ENCODE results near the gene HOXD13. TPM values are rescaled to one million over a fixed set of nuclear protein-coding genes. Genes with fewer than 3 reads are reported as not detected.

The HOXD13 gene
- polyA plus RNA-seq, 1 donor from 2014 or later: not detected

- Histone ChIP-seq H3K4me2 (ENCODE audit: low read length) (no peak overlapping the region), H3K9ac (ENCODE audit: low read length) (no peak overlapping the region), H3K36me3 (ENCODE audit: insufficient read depth, low read length) (no peaks in the 10 kb centered on the region), H3K79me2 (replicated peaks; ENCODE audit: insufficient read depth, low read length) (no peaks in the 10 kb centered on the region), H3K4me3 (ENCODE audit: low read length) (no peak overlapping the region), H3K27ac (ENCODE audit: low read length) (no peak overlapping the region), H3F3A (ENCODE audit: insufficient read depth, low read length, poor library complexity, severe bottlenecking) (no peaks in the 10 kb centered on the region), H2AFZ (ENCODE audit: low read depth, low read length) (no peak overlapping the region), H4K20me1 (ENCODE audit: insufficient read depth) (no peaks in the 10 kb centered on the region), H3K9me3 (ENCODE audit: low read length) (peaks cover 22% of the 10 kb centered on the region), H3K27me3 (ENCODE audit: insufficient read depth, low read depth, low read length) (peaks cover 99% of the 10 kb centered on the region), H3K9me2 (ENCODE audit: insufficient read depth, low read length) (no peaks in the 10 kb centered on the region)
- no peak for TF ChIP-seq MXI1 (conservative IDR thresholded peaks at IDR 0.05; ENCODE audit: poor library complexity, severe bottlenecking)
- TF ChIP-seq EZH2 (IDR thresholded peaks at IDR 0.05; ENCODE audit: borderline replicate concordance, insufficient read depth, low read length, poor library complexity, severe bottlenecking): no peak
- no peak for TF ChIP-seq REST (IDR thresholded peaks at IDR 0.05; ENCODE audit: borderline replicate concordance)
- TF ChIP-seq, protein P1, sequence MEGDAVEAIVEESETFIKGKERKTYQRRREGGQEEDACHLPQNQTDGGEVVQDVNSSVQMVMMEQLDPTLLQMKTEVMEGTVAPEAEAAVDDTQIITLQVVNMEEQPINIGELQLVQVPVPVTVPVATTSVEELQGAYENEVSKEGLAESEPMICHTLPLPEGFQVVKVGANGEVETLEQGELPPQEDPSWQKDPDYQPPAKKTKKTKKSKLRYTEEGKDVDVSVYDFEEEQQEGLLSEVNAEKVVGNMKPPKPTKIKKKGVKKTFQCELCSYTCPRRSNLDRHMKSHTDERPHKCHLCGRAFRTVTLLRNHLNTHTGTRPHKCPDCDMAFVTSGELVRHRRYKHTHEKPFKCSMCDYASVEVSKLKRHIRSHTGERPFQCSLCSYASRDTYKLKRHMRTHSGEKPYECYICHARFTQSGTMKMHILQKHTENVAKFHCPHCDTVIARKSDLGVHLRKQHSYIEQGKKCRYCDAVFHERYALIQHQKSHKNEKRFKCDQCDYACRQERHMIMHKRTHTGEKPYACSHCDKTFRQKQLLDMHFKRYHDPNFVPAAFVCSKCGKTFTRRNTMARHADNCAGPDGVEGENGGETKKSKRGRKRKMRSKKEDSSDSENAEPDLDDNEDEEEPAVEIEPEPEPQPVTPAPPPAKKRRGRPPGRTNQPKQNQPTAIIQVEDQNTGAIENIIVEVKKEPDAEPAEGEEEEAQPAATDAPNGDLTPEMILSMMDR (IDR thresholded peaks at IDR 0.05; ENCODE audit: poor library complexity, severe bottlenecking): no peak
- TF ChIP-seq RAD21 (conservative IDR thresholded peaks at IDR 0.05): no peak
Observed at GRCh38 chr2:176118601-176119339, 26.2 kb downstream of the HOXD13 start.

- H3K36me3 ChIP-seq (ENCODE audit: insufficient read depth, low read length): no peaks in the 10 kb centered on the region
- peaks cover 22% of the 10 kb centered on the region for H3K9me3 ChIP-seq (ENCODE audit: low read length)
- H3K4me3 ChIP-seq (ENCODE audit: low read length): no peak overlapping the region
- no peaks in the 10 kb centered on the region for H3K9me2 ChIP-seq (ENCODE audit: insufficient read depth, low read length)
- no peak overlapping the region for H3K27ac ChIP-seq (ENCODE audit: low read length)
- H3K79me2 ChIP-seq (replicated peaks; ENCODE audit: insufficient read depth, low read length): no peaks in the 10 kb centered on the region
- no peak overlapping the region for H3K4me2 ChIP-seq (ENCODE audit: low read length)
- H3F3A ChIP-seq (ENCODE audit: insufficient read depth, low read length, poor library complexity, severe bottlenecking): no peaks in the 10 kb centered on the region
- no peaks in the 10 kb centered on the region for H4K20me1 ChIP-seq (ENCODE audit: insufficient read depth)
- no peak overlapping the region for H2AFZ ChIP-seq (ENCODE audit: low read depth, low read length)
- peaks cover 99% of the 10 kb centered on the region for H3K27me3 ChIP-seq (ENCODE audit: insufficient read depth, low read depth, low read length)
- TF ChIP-seq RAD21 (conservative IDR thresholded peaks at IDR 0.05) (no peak), EP300 (conservative IDR thresholded peaks at IDR 0.05; ENCODE audit: poor library complexity, severe bottlenecking) (no peak)
- TF ChIP-seq, protein P1 (IDR thresholded peaks at IDR 0.05; ENCODE audit: poor library complexity, severe bottlenecking): no peak
- no peak overlapping the region for H3K9ac ChIP-seq (ENCODE audit: low read length)
Observed at GRCh38 chr2:176120364-176121189, 28.1 kb downstream of the HOXD13 start.
